ENCODE data around the gene DOCK2. TPM values are rescaled to one million over a fixed set of nuclear protein-coding genes. Genes with fewer than 3 reads are reported as not detected.

Gene DOCK2
- total and polyA plus RNA-seq, 7 donors, result 2.3 to 21.1 (median 12.5) TPM

DNA sequence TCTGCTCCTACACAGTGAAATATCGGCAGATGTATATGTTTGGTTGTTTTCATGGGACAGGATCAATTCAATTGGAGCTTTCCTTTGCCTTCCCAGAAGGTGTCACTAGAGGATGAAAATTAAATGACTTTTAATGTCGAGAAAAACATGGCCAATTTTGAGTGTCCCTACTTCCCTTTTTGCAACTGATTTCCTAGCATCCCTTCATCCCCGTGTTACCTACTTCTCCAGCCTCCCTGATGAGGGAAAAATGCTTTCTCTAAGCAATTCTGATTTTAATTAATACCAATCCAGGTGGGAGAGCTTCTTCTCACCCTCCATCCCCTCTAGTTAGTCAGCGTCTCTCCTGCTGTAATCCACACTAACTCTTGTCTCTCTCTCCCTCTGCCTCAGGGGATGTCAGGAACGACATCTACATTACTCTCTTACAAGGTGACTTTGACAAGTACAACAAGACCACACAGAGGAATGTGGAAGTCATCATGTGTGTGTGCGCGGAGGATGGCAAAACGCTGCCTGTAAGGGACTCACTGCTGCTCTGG lies 64.9 kb downstream of the DOCK2 start:
- no peaks in the 10 kb centered on the region for H3K36me3 ChIP-seq
- H3K27me3 ChIP-seq, result no peaks in the 10 kb centered on the region
- no peaks in the 10 kb centered on the region for H3K9me3 ChIP-seq
- DNase-seq, result no peak
- TF ChIP-seq POLR2A (IDR thresholded peaks at IDR 0.05) (no peak), EP300 (IDR thresholded peaks at IDR 0.05) (no peak), POLR2AphosphoS5 (IDR thresholded peaks at IDR 0.05) (no peak)
- TF ChIP-seq, protein P1, sequence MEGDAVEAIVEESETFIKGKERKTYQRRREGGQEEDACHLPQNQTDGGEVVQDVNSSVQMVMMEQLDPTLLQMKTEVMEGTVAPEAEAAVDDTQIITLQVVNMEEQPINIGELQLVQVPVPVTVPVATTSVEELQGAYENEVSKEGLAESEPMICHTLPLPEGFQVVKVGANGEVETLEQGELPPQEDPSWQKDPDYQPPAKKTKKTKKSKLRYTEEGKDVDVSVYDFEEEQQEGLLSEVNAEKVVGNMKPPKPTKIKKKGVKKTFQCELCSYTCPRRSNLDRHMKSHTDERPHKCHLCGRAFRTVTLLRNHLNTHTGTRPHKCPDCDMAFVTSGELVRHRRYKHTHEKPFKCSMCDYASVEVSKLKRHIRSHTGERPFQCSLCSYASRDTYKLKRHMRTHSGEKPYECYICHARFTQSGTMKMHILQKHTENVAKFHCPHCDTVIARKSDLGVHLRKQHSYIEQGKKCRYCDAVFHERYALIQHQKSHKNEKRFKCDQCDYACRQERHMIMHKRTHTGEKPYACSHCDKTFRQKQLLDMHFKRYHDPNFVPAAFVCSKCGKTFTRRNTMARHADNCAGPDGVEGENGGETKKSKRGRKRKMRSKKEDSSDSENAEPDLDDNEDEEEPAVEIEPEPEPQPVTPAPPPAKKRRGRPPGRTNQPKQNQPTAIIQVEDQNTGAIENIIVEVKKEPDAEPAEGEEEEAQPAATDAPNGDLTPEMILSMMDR (IDR thresholded peaks at IDR 0.05), result no peak
- intact Hi-C loops (cut with DNase I), result no loop called here
- 53 to 67% methylated on average over 8 of the region's 8 CpGs for WGBS, 2 donors
- H3K4me1 ChIP-seq, result no peaks in the 10 kb centered on the region
- no peak overlapping the region for H3K4me3 ChIP-seq
- H3K27ac ChIP-seq, result no peak overlapping the region

DNA sequence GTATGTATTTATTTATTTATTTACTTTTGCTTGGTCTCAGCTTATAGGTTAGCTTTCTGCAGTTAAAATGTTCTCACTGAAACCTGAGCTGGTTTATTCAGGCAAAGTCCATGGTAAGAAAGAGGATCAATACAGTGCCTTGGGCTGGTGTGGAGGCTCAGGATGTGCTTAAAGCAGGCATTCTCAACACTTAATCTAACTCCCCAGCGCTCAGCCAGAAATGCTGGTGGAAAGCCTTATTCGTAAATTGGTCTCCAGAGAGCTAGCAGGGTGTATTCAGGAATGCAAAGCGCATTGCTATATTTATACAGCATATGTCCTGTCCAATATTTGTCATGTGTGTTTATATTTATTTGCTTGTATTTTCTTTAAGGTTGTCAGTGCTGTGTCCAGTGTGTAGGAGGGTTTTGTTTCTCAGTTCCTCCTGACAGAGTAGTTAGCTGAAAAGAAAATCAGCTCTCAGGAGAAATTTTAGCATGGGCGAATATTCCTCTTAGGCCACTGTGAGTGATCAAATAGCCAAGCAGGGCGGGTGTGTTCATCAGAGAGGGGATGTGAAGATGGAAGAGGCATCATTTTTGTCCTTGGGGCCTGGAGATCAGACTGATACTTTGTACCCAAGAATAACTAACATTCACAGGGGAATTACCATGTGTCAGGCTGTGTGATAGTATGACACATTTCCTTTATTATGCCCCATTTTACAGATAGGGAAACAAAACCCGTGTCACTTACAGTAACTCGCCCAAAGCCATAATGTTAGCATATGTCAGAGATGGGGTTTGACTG lies 65.8 kb downstream of the DOCK2 start:
- Histone ChIP-seq H3K27me3 (no peaks in the 10 kb centered on the region), H3K4me1 (no peaks in the 10 kb centered on the region), H3K36me3 (no peaks in the 10 kb centered on the region), H3K4me3 (no peak overlapping the region), H3K9me3 (no peaks in the 10 kb centered on the region), H3K27ac (no peak overlapping the region)
- intact Hi-C loops (cut with DNase I), result no loop called here
- no peak for DNase-seq
- 76 to 80% methylated on average over 7 of the region's 7 CpGs for WGBS, 2 donors
- TF ChIP-seq POLR2A (IDR thresholded peaks at IDR 0.05), result no peak
- TF ChIP-seq, protein P1 (IDR thresholded peaks at IDR 0.05), result no peak
- no peak for TF ChIP-seq EP300 (IDR thresholded peaks at IDR 0.05)
- no peak for TF ChIP-seq POLR2AphosphoS5 (IDR thresholded peaks at IDR 0.05)

DNA sequence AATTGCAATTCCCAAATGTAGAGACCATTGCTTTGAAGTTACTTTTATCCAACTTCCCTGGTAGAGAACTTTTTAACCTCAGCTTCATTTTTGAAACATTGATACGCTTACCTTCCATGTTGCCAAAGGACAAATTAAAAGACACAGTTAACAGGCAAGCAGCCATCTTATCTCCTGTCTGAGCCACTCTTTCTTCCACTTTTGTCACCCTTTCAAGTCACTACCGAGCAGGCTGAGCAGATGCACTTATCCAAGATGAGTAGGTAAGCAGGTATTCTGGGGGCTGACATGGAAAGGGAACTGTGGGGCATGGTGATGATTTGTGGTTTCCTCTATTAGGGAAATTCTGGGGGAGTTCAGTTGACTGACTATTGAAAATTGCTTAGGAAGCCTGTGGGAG lies 66.7 kb downstream of the DOCK2 start:
- TF ChIP-seq POLR2AphosphoS5 (IDR thresholded peaks at IDR 0.05), result no peak
- TF ChIP-seq, protein P1 (IDR thresholded peaks at IDR 0.05), result no peak
- TF ChIP-seq POLR2A (IDR thresholded peaks at IDR 0.05), result no peak
- TF ChIP-seq EP300 (IDR thresholded peaks at IDR 0.05), result no peak
- Histone ChIP-seq H3K36me3 (no peaks in the 10 kb centered on the region), H3K27me3 (no peaks in the 10 kb centered on the region), H3K4me3 (no peak overlapping the region), H3K27ac (no peak overlapping the region), H3K9me3 (no peaks in the 10 kb centered on the region), H3K4me1 (no peaks in the 10 kb centered on the region)
- DNase-seq, result no peak
- intact Hi-C loops (cut with DNase I), result no loop called here
- WGBS, 2 donors, result 82% methylated on average over 2 of the region's 2 CpGs

DNA sequence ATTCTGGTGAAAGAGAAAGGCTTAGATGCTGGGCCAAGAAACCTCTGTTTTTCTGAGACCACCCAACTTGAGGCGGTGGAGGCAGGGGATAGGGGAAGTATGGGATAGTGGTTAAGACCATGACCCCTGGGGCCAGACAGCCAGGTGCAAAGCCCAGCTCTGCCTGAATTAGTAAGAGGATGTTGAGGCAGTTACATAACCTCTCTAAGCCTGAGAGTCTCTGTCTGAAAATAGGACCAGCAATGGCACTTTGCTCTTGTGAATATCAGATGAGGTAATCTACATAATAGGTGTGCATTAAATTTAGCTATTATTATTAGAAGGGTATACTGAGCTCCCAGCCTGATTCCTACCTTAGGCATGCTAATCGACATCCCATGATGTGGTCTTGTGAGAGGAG lies 68.2 kb downstream of the DOCK2 start:
- WGBS, 2 donors, result 84 to 92% methylated on average over 2 of the region's 2 CpGs
- no peak for TF ChIP-seq EP300 (IDR thresholded peaks at IDR 0.05)
- TF ChIP-seq POLR2AphosphoS5 (IDR thresholded peaks at IDR 0.05), result no peak
- TF ChIP-seq POLR2A (IDR thresholded peaks at IDR 0.05), result no peak
- TF ChIP-seq, protein P1 (IDR thresholded peaks at IDR 0.05), result no peak
- H3K27ac ChIP-seq, result no peak overlapping the region
- H3K4me1 ChIP-seq, result no peaks in the 10 kb centered on the region
- no peak overlapping the region for H3K4me3 ChIP-seq
- no peaks in the 10 kb centered on the region for H3K27me3 ChIP-seq
- no peak for DNase-seq
- intact Hi-C loops (cut with DNase I), result no loop called here
- no peaks in the 10 kb centered on the region for H3K36me3 ChIP-seq
- no peaks in the 10 kb centered on the region for H3K9me3 ChIP-seq
